SU-DHL-6 (cell line): ENCODE data around the gene RAB3C.

Source experiments
- H2AFZ ChIP-seq: fragments of 200-600 bp; sonication (generic); 2 replicates; pipeline ENCODE4 v1.6.1; 2014; ENCODE audit warnings: low read depth, mild to moderate bottlenecking, moderate library complexity, mixed read lengths, antibody characterized with exemption, low read length; ENCODE audit not compliant: severe bottlenecking
- H3F3A ChIP-seq: fragments of 200-600 bp; shearing (Covaris generic); 2 replicates; pipeline ENCODE4 v1.6.0; 2016; ENCODE audit warnings: antibody characterized with exemption, mild to moderate bottlenecking; ENCODE audit not compliant: insufficient read depth
- H3K27ac ChIP-seq: fragments of 200-600 bp; sonication (generic); 2 replicates; pipeline ENCODE4 v1.5.1; 2016; ENCODE audit warnings: low read depth, mild to moderate bottlenecking, low read length, moderate library complexity, mixed read lengths
- H3K27me3 ChIP-seq: fragments of 200-600 bp; sonication (generic), shearing (Covaris generic); 2 replicates; pipeline ENCODE4 v1.6.0; 2014; ENCODE audit warnings: mild to moderate bottlenecking, low read length
- H3K36me3 ChIP-seq: fragments of 200-600 bp; sonication (generic); 2 replicates; pipeline ENCODE4 v1.6.1; 2014; ENCODE audit warnings: mild to moderate bottlenecking, low read length, mixed read lengths
- H3K4me2 ChIP-seq: fragments of 300-600, 200-600 bp; shearing (Covaris generic), sonication (generic); 2 replicates; pipeline ENCODE4 v1.6.0; 2014; ENCODE audit warnings: low read length, low read depth, mild to moderate bottlenecking; ENCODE audit not compliant: poor library complexity, severe bottlenecking
- H3K4me3 ChIP-seq: fragments of 200-600 bp; sonication (generic); 2 replicates; pipeline ENCODE4 v1.5.1; 2014; ENCODE audit warnings: antibody characterized with exemption, low read length, mild to moderate bottlenecking, mixed read lengths; ENCODE audit not compliant: insufficient read depth, poor library complexity, severe bottlenecking
- H3K79me2 ChIP-seq: fragments of 200-600 bp; sonication (generic); 2 replicates; pipeline ENCODE4 v1.6.1; 2014; ENCODE audit warnings: mild to moderate bottlenecking, low read length, moderate library complexity; ENCODE audit not compliant: insufficient read depth
- H3K9ac ChIP-seq: fragments of 200-600 bp; sonication (generic); 2 replicates; pipeline ENCODE4 v1.7.0; 2014; ENCODE audit warnings: mild to moderate bottlenecking, low read length
- H3K9me2 ChIP-seq: fragments of 200-600 bp; sonication (generic); replicated peaks from 2 replicates; pipeline ENCODE4 v1.6.1; 2014; ENCODE audit warnings: low read length; ENCODE audit not compliant: insufficient read depth
- H3K9me3 ChIP-seq: fragments of 200-600 bp; sonication (generic); 2 replicates; pipeline ENCODE4 v1.6.1; 2014; ENCODE audit warnings: low read length, mixed read lengths; ENCODE audit not compliant: insufficient read depth
- H4K20me1 ChIP-seq: fragments of 200-600 bp; sonication (generic); 2 replicates; pipeline ENCODE4 v1.6.1; 2014; ENCODE audit warnings: low read depth, mild to moderate bottlenecking, antibody characterized with exemption, low read length, moderate library complexity, mixed read lengths
- EZH2phosphoT487 ChIP-seq: fragments of 200-600 bp; sonication (generic), shearing (Covaris generic); conservative IDR thresholded peaks from 2 replicates; pipeline ENCODE4 v1.6.1; 2018; ENCODE audit warnings: mild to moderate bottlenecking, antibody characterized with exemption, low read length, moderate library complexity, mixed read lengths
- TF ChIP-seq, protein P1 (sequence below): fragments of 200-600 bp; sonication (generic); IDR thresholded peaks from one replicate; pipeline ENCODE4 v1.5.1; 2017; ENCODE audit warnings: antibody characterized with exemption, mild to moderate bottlenecking, low read length, moderate library complexity; ENCODE audit not compliant: insufficient read depth, poor library complexity, severe bottlenecking

Gene RAB3C

DNA sequence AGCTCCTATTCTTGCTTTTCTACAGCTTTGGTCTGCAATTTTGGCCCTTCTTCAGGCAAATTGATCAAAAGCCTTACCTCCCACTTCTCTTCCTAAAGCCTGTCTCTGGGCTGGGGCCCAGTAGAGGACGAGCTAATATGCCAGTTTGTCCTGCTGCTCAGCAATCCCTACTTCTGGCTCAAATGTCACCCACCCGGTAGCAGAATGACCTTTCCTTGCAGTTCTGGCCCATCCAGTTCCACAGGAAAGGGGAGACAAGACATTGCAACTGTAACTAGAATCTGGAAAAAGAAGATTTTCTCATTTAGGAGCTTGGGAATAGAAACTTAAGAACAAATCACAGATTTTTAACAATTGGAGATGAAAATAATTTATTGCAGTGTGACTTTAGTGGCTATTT, 261.5 kb downstream of the RAB3C start:
- Histone ChIP-seq H3K9ac (no peak overlapping the region), H4K20me1 (no peaks in the 10 kb centered on the region), H3K4me3 (no peak overlapping the region), H3K27ac (no peak overlapping the region), H3K9me2 (no peaks in the 10 kb centered on the region), H2AFZ (no peak overlapping the region), H3F3A (no peaks in the 10 kb centered on the region), H3K79me2 (no peaks in the 10 kb centered on the region), H3K9me3 (no peaks in the 10 kb centered on the region), H3K27me3 (no peaks in the 10 kb centered on the region), H3K36me3 (no peaks in the 10 kb centered on the region), H3K4me2 (no peak overlapping the region)
- TF ChIP-seq, protein P1, sequence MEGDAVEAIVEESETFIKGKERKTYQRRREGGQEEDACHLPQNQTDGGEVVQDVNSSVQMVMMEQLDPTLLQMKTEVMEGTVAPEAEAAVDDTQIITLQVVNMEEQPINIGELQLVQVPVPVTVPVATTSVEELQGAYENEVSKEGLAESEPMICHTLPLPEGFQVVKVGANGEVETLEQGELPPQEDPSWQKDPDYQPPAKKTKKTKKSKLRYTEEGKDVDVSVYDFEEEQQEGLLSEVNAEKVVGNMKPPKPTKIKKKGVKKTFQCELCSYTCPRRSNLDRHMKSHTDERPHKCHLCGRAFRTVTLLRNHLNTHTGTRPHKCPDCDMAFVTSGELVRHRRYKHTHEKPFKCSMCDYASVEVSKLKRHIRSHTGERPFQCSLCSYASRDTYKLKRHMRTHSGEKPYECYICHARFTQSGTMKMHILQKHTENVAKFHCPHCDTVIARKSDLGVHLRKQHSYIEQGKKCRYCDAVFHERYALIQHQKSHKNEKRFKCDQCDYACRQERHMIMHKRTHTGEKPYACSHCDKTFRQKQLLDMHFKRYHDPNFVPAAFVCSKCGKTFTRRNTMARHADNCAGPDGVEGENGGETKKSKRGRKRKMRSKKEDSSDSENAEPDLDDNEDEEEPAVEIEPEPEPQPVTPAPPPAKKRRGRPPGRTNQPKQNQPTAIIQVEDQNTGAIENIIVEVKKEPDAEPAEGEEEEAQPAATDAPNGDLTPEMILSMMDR, result no peak
- TF ChIP-seq EZH2phosphoT487, result no peak

DNA sequence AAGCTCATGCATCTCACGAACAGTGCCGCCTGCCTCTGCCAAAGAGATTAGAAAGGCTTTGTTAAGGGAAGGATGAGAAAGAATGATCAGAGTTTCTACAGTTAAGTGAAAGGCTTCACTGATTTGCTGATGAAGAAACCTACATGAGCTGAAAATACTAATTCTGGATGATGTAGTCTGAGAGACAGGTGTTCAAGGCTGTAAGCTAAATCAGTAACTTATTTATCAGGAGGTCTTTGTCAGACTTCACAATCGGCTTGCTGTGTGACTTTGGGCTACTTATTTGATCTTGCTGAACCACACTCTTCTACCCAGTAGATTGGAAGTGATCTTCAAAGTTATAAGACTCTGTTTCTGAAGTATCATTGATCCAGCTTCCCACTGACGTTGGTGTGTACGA, 264.2 kb downstream of the RAB3C start:
- Histone ChIP-seq H2AFZ (no peak overlapping the region), H3F3A (no peaks in the 10 kb centered on the region), H3K9me3 (no peaks in the 10 kb centered on the region), H3K27me3 (no peaks in the 10 kb centered on the region), H3K27ac (no peak overlapping the region), H3K79me2 (no peaks in the 10 kb centered on the region), H3K9me2 (no peaks in the 10 kb centered on the region), H3K4me2 (no peak overlapping the region), H4K20me1 (no peaks in the 10 kb centered on the region), H3K36me3 (no peaks in the 10 kb centered on the region), H3K4me3 (no peak overlapping the region), H3K9ac (no peak overlapping the region)
- TF ChIP-seq, protein P1, result no peak

DNA sequence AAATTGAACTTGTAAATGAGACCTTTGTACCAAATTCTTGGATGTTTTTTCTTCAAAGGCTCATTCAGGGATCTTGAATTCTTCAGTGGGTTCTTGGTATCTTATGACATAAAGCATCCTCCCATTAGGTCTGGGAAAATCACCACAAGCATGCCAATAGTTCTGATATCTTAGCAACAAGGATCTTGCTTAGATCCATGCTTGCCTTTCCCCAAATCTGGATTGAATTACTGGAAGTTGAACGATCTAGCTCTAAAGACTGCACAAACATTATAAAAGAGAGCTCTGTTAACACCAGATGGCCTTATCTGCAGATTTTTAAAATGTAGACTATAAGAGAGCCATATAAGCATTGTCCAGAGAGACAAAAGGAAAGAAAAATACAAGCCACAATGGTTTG, 266.3 kb downstream of the RAB3C start:
- H3F3A ChIP-seq, result no peaks in the 10 kb centered on the region
- H3K9ac ChIP-seq, result no peak overlapping the region
- H3K27me3 ChIP-seq, result no peaks in the 10 kb centered on the region
- TF ChIP-seq, protein P1, result no peak
- TF ChIP-seq EZH2phosphoT487, result no peak
- H4K20me1 ChIP-seq, result no peaks in the 10 kb centered on the region
- H3K79me2 ChIP-seq, result no peaks in the 10 kb centered on the region
- H3K4me3 ChIP-seq, result no peak overlapping the region
- no peak overlapping the region for H3K27ac ChIP-seq
- H3K9me3 ChIP-seq, result no peaks in the 10 kb centered on the region
- H2AFZ ChIP-seq, result no peak overlapping the region
- no peaks in the 10 kb centered on the region for H3K9me2 ChIP-seq
- H3K4me2 ChIP-seq, result no peak overlapping the region
- H3K36me3 ChIP-seq, result no peaks in the 10 kb centered on the region
